Erythroblast (primary cell): ENCODE data around the gene C1orf50.

Source experiments
- GATA1 ChIP-seq: IDR thresholded peaks from 2 replicates; pipeline ENCODE4 v1.6.1; 2011; ENCODE audit warnings: low read depth, mild to moderate bottlenecking, control low read depth, low read length, moderate library complexity
- POLR2A ChIP-seq: IDR thresholded peaks from 2 replicates; pipeline ENCODE4 v1.6.1; 2011; ENCODE audit warnings: mild to moderate bottlenecking, low read length

- TF ChIP-seq POLR2A, result no peak
- TF ChIP-seq GATA1, result no peak
Measured at GRCh38 chr1:42773420-42773819, 6.4 kb downstream of the C1orf50 start.
